Small intestine (tissue), 7 donors: ENCODE measurements around the gene SOHLH1. TPM values are rescaled to one million over a fixed set of nuclear protein-coding genes. Genes with fewer than 3 reads are reported as not detected.

Experiments
- DNase-seq, 2 donors: peaks; one replicate each; pipeline versions ENCODE4 v3.0.0 to v3.0.0-alpha.2; 2013
- FAIRE-seq: peaks from 2 replicates; lab custom pipeline; 2012; peaks lifted over from hg19 to GRCh38; lab: Jason Lieb, UNC
- H3K27ac ChIP-seq, 3 donors: one replicate each; pipeline ENCODE4 v1.5.1; 2013; ENCODE audit warnings: low read length in 2 of 3, mild to moderate bottlenecking in 2 of 3, control low read depth in 1 of 3, inconsistent platforms in 1 of 3, low read depth in 1 of 3, moderate library complexity in 1 of 3
- H3K27me3 ChIP-seq, 3 donors: one replicate each; pipeline ENCODE4 v1.6.1; 2013; ENCODE audit warnings: low read length in 3 of 3, inconsistent platforms in 1 of 3; ENCODE audit not compliant: control insufficient read depth in 3 of 3, insufficient read depth in 3 of 3
- H3K36me3 ChIP-seq, 3 donors: one replicate each; pipeline ENCODE4 v1.6.1; 2013; ENCODE audit warnings: low read length in 3 of 3, inconsistent platforms in 1 of 3, low read depth in 1 of 3, mild to moderate bottlenecking in 1 of 3, moderate library complexity in 1 of 3; ENCODE audit not compliant: control insufficient read depth in 3 of 3, insufficient read depth in 2 of 3
- H3K4me1 ChIP-seq, 3 donors: one replicate each; pipeline ENCODE4 v1.6.1; 2013; ENCODE audit warnings: low read length in 2 of 3, inconsistent platforms in 1 of 3, low read depth in 1 of 3, mild to moderate bottlenecking in 1 of 3, moderate library complexity in 1 of 3; ENCODE audit not compliant: control insufficient read depth in 3 of 3, insufficient read depth in 2 of 3
- H3K4me3 ChIP-seq, 3 donors: one replicate each; pipeline ENCODE4 v1.5.1; 2013; ENCODE audit warnings: low read length in 3 of 3, control low read depth in 1 of 3, inconsistent platforms in 1 of 3, low read depth in 1 of 3, mild to moderate bottlenecking in 1 of 3, moderate library complexity in 1 of 3
- H3K9me3 ChIP-seq, 2 donors: one replicate each; pipeline ENCODE4 v1.6.1; 2013; ENCODE audit warnings: low read depth in 1 of 2, low read length in 1 of 2; ENCODE audit not compliant: control insufficient read depth in 2 of 2, insufficient read depth in 1 of 2
- WGBS, 3 donors: extraction: QIAGEN DNeasy Blood & Tissue Kit; methylation state at CpG; one replicate each; pipeline ENCODE4 v1.1.7; 2013; 5-methylcytosine and 5-hydroxymethylcytosine counted together
- polyA plus RNA-seq, 4 donors: library from polyadenylated mRNA; stranded (reverse) in 3 of 4; unstranded in 1 of 4; fragments of 200-250 nt in 3 of 4; fragments of 120-200 nt in 1 of 4; gene quantifications; one replicate each; pipeline versions ENCODE4 v1.2.1 to v1.2.3, GENCODE V29; 2013
- donor health status: healthy with polysubstance abuse.
- donor health status: control.
- donor health status: control.
- donor health status: Bipolar disorder and iron deficiency.
- donor health status: healthy.

SOHLH1 gene
- polyA plus RNA-seq, 4 donors, result not detected

- no peak overlapping the region for H3K27ac ChIP-seq
- no peaks in the 10 kb centered on the region for H3K36me3 ChIP-seq
- 86 to 91% (median 90%) methylated on average over 13 of the region's 13 CpGs for whole genome bisulfite sequencing, 3 donors
- no peak overlapping the region for H3K4me3 ChIP-seq
- no peaks in the 10 kb centered on the region for H3K4me1 ChIP-seq
- FAIRE-seq (no peak), DNase-seq (no peak)
- no peaks in the 10 kb centered on the region for H3K9me3 ChIP-seq
- no peaks in the 10 kb centered on the region for H3K27me3 ChIP-seq
Measured at GRCh38 chr9:135659252-135659651, 40.0 kb downstream of the SOHLH1 start.

- 85 to 89% (median 87%) methylated on average over 15 of the region's 15 CpGs for WGBS, 3 donors
- no peak for FAIRE-seq
- Histone ChIP-seq H3K4me1 (no peaks in the 10 kb centered on the region), H3K27ac (no peak overlapping the region), H3K27me3 (no peaks in the 10 kb centered on the region), H3K9me3 (no peaks in the 10 kb centered on the region), H3K36me3 (no peaks in the 10 kb centered on the region), H3K4me3 (no peak overlapping the region)
- no peak for DNase-seq
Measured at GRCh38 chr9:135657416-135657815, 41.9 kb downstream of the SOHLH1 start.

GRCh38 chr9:135655317-135655716 is 44.0 kb downstream of the SOHLH1 start:
- no peak for DNase-seq
- Histone ChIP-seq H3K9me3 (peaks cover 0 to 3% of the 10 kb centered on the region in 2 donors), H3K36me3 (no peaks in the 10 kb centered on the region), H3K4me1 (no peaks in the 10 kb centered on the region), H3K27ac (no peak overlapping the region), H3K4me3 (no peak overlapping the region), H3K27me3 (no peaks in the 10 kb centered on the region)
- no peak for FAIRE-seq
- WGBS, 3 donors, result 76 to 80% (median 77%) methylated on average over 4 to 8 of the region's 8 CpGs

- no peak for FAIRE-seq
- no peaks in the 10 kb centered on the region for H3K4me1 ChIP-seq
- peaks cover 0 to 21% of the 10 kb centered on the region in 2 donors for H3K9me3 ChIP-seq
- H3K4me3 ChIP-seq, result no peak overlapping the region
- 94 to 95% (median 94%) methylated on average over 17 of the region's 17 CpGs for WGBS, 3 donors
- no peak overlapping the region for H3K27ac ChIP-seq
- no peaks in the 10 kb centered on the region for H3K36me3 ChIP-seq
- no peaks in the 10 kb centered on the region for H3K27me3 ChIP-seq
- no peak for DNase-seq
Measured at GRCh38 chr9:135650408-135650807, 48.9 kb downstream of the SOHLH1 start.

GRCh38 chr9:135649508-135649907 is 49.8 kb downstream of the SOHLH1 start:
- H3K9me3 ChIP-seq, result peaks cover 0 to 25% of the 10 kb centered on the region in 2 donors
- no peak for FAIRE-seq

GRCh38 chr9:135648494-135649410 is 50.5 kb downstream of the SOHLH1 start:
- no peak for FAIRE-seq

More at GRCh38 chr9:135649508-135649907, 49.8 kb downstream of the SOHLH1 start:
- DNase-seq, result no peak
- WGBS, 3 donors, result 66 to 86% (median 66%) methylated on average over 2 of the region's 2 CpGs
- Histone ChIP-seq H3K27ac (no peak overlapping the region), H3K4me3 (no peak overlapping the region), H3K27me3 (no peaks in the 10 kb centered on the region), H3K4me1 (no peaks in the 10 kb centered on the region), H3K36me3 (no peaks in the 10 kb centered on the region)

GRCh38 chr9:135647884-135648283 is 51.4 kb downstream of the SOHLH1 start:
- Histone ChIP-seq H3K27ac (no peak overlapping the region), H3K36me3 (no peaks in the 10 kb centered on the region), H3K27me3 (no peaks in the 10 kb centered on the region), H3K4me3 (no peak overlapping the region), H3K9me3 (peaks cover 0 to 25% of the 10 kb centered on the region in 2 donors), H3K4me1 (no peaks in the 10 kb centered on the region)
- DNase-seq (no peak), FAIRE-seq (no peak)
- 85 to 87% (median 85%) methylated on average over 4 of the region's 4 CpGs for WGBS, 3 donors

More at GRCh38 chr9:135648494-135649410, 50.5 kb downstream of the SOHLH1 start:
- WGBS, 3 donors, result 78 to 82% (median 81%) methylated on average over 10 of the region's 10 CpGs
- Histone ChIP-seq H3K36me3 (no peaks in the 10 kb centered on the region), H3K9me3 (peaks cover 0 to 25% of the 10 kb centered on the region in 2 donors), H3K4me1 (no peaks in the 10 kb centered on the region), H3K27me3 (no peaks in the 10 kb centered on the region), H3K4me3 (no peak overlapping the region), H3K27ac (no peak overlapping the region)
- DNase-seq, result no peak

GRCh38 chr9:135644631-135645218 is 54.6 kb downstream of the SOHLH1 start:
- Histone ChIP-seq H3K4me1 (no peaks in the 10 kb centered on the region), H3K27ac (no peak overlapping the region), H3K9me3 (peaks cover 0 to 20% of the 10 kb centered on the region in 2 donors), H3K36me3 (no peaks in the 10 kb centered on the region), H3K27me3 (no peaks in the 10 kb centered on the region), H3K4me3 (no peak overlapping the region)
- FAIRE-seq, result no peak
- WGBS, 3 donors, result 79 to 88% (median 80%) methylated on average over 5 of the region's 5 CpGs
- no peak for DNase-seq
